Uterus (tissue), 4 donors: Measurements from ENCODE around the gene CALHM6. TPM values are rescaled to one million over a fixed set of nuclear protein-coding genes. Genes with fewer than 3 reads are reported as not detected.

ENCODE experiments used
- DNase-seq, 2 donors: peaks; one replicate each; pipeline ENCODE4 v3.0.0-alpha.2; 2019 to 2020
- H3K27ac ChIP-seq, 2 donors: fragments of 200-600 bp; sonication (generic); 1 replicate in 1 of 2; 2 replicates in 1 of 2; pipeline ENCODE4 v1.5.1; 2016 to 2018
- H3K27me3 ChIP-seq, 2 donors: fragments of 200-600 bp; sonication (generic); one replicate each; pipeline ENCODE4 v1.5.1; 2018 to 2019; ENCODE audit warnings: control low read depth in 1 of 2
- H3K36me3 ChIP-seq, 2 donors: fragments of 200-600 bp; sonication (generic); one replicate each; pipeline ENCODE4 v1.5.1; 2019; ENCODE audit warnings: control low read depth in 1 of 2
- H3K4me1 ChIP-seq, 2 donors: fragments of 200-600 bp; sonication (generic); one replicate each; pipeline ENCODE4 v1.5.1; 2018 to 2019; ENCODE audit warnings: control low read depth in 1 of 2
- H3K4me3 ChIP-seq, 2 donors: fragments of 200-600 bp; sonication (generic); 1 replicate in 1 of 2; 2 replicates in 1 of 2; pipeline ENCODE4 v1.5.1; 2018 to 2019; ENCODE audit warnings: mild to moderate bottlenecking in 1 of 2
- H3K9me3 ChIP-seq, 2 donors: fragments of 200-600 bp; sonication (generic); one replicate each; pipeline ENCODE4 v1.5.1; 2019; ENCODE audit warnings: control low read depth in 1 of 2
- POLR2A ChIP-seq, 2 donors: fragments of 450-650 bp; IDR thresholded peaks; one replicate each; pipeline ENCODE4 v1.6.1; 2016; ENCODE audit warnings: antibody characterized with exemption in 2 of 2, mild to moderate bottlenecking in 1 of 2, moderate library complexity in 1 of 2
- intact Hi-C: fragments of 100-400 bp; cut with DNase I; formaldehyde crosslinking; loops from one replicate; pipeline ENCODE4 v1.15.1; 2023; ENCODE audit warnings: low total_unique reads
- total RNA-seq, 4 donors: library from RNA; depleted of rRNA in 3 of 4; stranded (reverse); fragments of >200 nt in 3 of 4; gene quantifications; one replicate each; pipeline versions ENCODE4 v1.1.0 to v1.2.4, GENCODE V29; 2014 to 2023
- TF ChIP-seq, protein P1 (sequence below), 4 experiments: fragments of 200-600 bp in 2 of 4; fragments of 450-650 bp in 2 of 4; sonication (generic) in 2 of 4; IDR thresholded peaks; one replicate each; pipeline ENCODE4 v1.5.1; 2016 to 2019; ENCODE audit warnings: antibody characterized with exemption in 4 of 4, mild to moderate bottlenecking in 2 of 4, moderate library complexity in 1 of 4
- donor health status: DM: yes; HTN: yes; CAD: no.

CALHM6 gene
- total RNA-seq, 4 donors from 2014 or later, result 3.9 to 7.6 TPM; not detected in 2

DNA sequence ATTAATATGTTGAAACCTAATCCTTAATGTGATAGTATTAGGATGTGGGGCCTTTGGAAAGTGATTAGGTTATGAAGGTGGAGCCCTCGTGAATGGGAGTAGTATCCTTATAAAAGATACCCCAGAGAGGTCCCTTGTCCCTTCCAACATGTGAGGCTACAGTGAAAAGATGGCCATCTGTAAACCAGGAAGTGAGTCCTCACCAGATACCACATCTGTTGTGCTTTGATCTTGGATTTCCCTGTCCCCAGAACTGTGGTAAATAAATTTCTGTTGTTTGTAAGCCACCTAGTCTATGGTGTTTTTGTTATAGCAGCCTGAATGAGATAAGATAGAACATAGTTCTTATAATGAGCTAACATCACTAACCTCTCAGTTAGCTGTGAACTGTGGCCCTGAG is 16.6 kb upstream of the CALHM6 start:
- H3K27me3 ChIP-seq, result no peaks in the 10 kb centered on the region
- H3K9me3 ChIP-seq, result no peaks in the 10 kb centered on the region
- TF ChIP-seq, protein P1, sequence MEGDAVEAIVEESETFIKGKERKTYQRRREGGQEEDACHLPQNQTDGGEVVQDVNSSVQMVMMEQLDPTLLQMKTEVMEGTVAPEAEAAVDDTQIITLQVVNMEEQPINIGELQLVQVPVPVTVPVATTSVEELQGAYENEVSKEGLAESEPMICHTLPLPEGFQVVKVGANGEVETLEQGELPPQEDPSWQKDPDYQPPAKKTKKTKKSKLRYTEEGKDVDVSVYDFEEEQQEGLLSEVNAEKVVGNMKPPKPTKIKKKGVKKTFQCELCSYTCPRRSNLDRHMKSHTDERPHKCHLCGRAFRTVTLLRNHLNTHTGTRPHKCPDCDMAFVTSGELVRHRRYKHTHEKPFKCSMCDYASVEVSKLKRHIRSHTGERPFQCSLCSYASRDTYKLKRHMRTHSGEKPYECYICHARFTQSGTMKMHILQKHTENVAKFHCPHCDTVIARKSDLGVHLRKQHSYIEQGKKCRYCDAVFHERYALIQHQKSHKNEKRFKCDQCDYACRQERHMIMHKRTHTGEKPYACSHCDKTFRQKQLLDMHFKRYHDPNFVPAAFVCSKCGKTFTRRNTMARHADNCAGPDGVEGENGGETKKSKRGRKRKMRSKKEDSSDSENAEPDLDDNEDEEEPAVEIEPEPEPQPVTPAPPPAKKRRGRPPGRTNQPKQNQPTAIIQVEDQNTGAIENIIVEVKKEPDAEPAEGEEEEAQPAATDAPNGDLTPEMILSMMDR (IDR thresholded peaks at IDR 0.05), result no peak
- no peak for TF ChIP-seq POLR2A (IDR thresholded peaks at IDR 0.05)
- no peaks in the 10 kb centered on the region for H3K36me3 ChIP-seq
- intact Hi-C loops, result no loop called here
- no peaks in the 10 kb centered on the region for H3K4me1 ChIP-seq
- no peak overlapping the region for H3K4me3 ChIP-seq
- DNase-seq, result no peak
- H3K27ac ChIP-seq, result no peak overlapping the region

DNA sequence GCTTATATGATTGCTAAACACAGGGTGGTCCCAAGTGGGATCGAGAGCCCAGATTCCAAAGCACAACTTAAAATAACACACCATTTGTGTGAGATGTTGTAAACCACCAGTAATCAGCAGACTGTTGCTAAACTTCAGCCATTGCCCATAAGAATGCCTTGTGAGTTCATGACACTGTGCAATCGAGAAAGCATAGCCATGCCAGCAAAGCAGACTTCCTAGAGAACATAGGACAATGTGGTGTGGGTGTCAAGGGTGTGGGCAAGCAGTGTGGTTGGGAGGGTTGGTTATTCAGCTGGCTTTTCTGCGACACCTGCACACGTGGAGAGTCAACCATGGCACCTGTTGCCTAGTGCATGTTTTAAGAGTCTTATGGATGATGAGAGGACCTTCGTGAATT is 16.1 kb upstream of the CALHM6 start:
- no peak for DNase-seq
- no peaks in the 10 kb centered on the region for H3K4me1 ChIP-seq
- H3K27me3 ChIP-seq, result no peaks in the 10 kb centered on the region
- H3K27ac ChIP-seq, result no peak overlapping the region
- TF ChIP-seq, protein P1 (IDR thresholded peaks at IDR 0.05), result no peak
- no peak for TF ChIP-seq POLR2A (IDR thresholded peaks at IDR 0.05)
- H3K4me3 ChIP-seq, result no peak overlapping the region
- no peaks in the 10 kb centered on the region for H3K36me3 ChIP-seq
- intact Hi-C loops, result no loop called here
- H3K9me3 ChIP-seq, result no peaks in the 10 kb centered on the region

DNA sequence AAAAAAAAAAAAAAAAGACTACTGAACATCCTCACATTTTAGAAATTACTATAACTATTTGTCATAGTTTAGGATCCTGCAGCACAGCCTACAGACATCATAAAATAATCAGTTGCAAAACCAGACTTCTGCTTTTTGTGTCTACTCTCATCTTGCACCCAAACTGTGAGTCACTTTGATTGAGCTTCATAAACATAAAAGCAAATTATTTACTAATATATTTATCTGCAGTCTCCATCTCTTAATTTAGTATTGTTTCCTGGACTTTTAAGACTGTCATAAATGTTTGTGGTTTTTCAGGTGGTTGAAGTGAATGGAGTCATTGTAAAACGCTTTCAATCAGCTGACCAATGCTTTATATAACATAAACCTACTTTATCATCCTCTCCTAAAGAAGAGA is 14.8 kb upstream of the CALHM6 start:
- Histone ChIP-seq H3K4me1 (no peaks in the 10 kb centered on the region), H3K4me3 (no peak overlapping the region), H3K9me3 (no peaks in the 10 kb centered on the region), H3K27ac (no peak overlapping the region), H3K36me3 (no peaks in the 10 kb centered on the region), H3K27me3 (no peaks in the 10 kb centered on the region)
- TF ChIP-seq, protein P1 (IDR thresholded peaks at IDR 0.05), result no peak
- no peak for TF ChIP-seq POLR2A (IDR thresholded peaks at IDR 0.05)
- DNase-seq, result no peak
- intact Hi-C loops, result no loop called here

DNA sequence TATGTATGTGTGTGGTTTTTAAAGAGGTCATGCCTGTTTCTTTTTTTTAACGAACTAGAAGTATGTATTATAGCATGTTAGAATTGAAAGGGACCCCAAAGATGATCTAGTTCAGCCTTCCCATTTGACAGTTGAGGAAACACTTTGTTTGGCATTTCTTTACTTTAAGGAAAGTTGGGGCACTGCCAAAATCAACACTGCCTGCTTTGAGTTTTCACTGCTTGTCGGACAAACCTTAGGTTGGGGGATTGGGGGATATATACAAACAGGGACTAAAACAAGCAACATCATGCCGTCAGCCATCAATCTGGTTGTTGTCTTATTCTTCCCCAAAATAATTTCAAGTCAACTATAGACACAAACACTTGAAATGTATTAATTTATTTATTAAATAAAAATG is 14.1 kb upstream of the CALHM6 start:
- Histone ChIP-seq H3K4me1 (no peaks in the 10 kb centered on the region), H3K9me3 (no peaks in the 10 kb centered on the region), H3K4me3 (no peak overlapping the region), H3K27me3 (no peaks in the 10 kb centered on the region), H3K27ac (no peak overlapping the region), H3K36me3 (no peaks in the 10 kb centered on the region)
- no peak for DNase-seq
- intact Hi-C loops, result no loop called here
- TF ChIP-seq, protein P1 (IDR thresholded peaks at IDR 0.05), result no peak
- no peak for TF ChIP-seq POLR2A (IDR thresholded peaks at IDR 0.05)

DNA sequence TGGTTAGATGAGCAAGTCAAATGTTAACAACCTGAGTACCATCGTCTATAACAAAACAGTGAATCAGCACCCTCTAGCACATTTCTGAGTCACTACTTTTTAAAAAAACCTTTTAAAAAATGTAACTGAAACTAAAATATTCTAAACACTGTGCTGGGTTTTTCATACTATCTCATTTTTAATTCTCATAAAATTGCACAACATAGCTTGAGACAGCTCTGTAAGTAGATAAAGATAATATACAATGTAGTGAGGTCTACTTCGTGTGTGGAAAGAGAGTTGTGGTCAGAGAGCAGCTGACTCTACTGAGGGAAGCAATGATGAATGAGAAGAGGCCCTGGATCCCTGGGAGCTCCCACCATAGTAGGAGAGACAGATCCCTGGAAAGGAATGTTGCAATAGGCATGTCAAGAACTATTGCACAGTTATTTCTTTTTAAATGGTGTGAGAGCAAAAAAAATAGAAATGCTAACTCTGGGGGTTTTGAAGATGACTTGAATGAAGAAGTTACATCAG is 13.6 kb upstream of the CALHM6 start:
- no peaks in the 10 kb centered on the region for H3K9me3 ChIP-seq
- DNase-seq, result no peak
- no peaks in the 10 kb centered on the region for H3K4me1 ChIP-seq
- no peak for TF ChIP-seq POLR2A (IDR thresholded peaks at IDR 0.05)
- TF ChIP-seq, protein P1 (IDR thresholded peaks at IDR 0.05), result no peak
- intact Hi-C loops, result no loop called here
- no peak overlapping the region for H3K27ac ChIP-seq
- H3K4me3 ChIP-seq, result no peak overlapping the region
- H3K36me3 ChIP-seq, result no peaks in the 10 kb centered on the region
- no peaks in the 10 kb centered on the region for H3K27me3 ChIP-seq
